Measurements from ENCODE around the gene ATXN7L3.

DNA sequence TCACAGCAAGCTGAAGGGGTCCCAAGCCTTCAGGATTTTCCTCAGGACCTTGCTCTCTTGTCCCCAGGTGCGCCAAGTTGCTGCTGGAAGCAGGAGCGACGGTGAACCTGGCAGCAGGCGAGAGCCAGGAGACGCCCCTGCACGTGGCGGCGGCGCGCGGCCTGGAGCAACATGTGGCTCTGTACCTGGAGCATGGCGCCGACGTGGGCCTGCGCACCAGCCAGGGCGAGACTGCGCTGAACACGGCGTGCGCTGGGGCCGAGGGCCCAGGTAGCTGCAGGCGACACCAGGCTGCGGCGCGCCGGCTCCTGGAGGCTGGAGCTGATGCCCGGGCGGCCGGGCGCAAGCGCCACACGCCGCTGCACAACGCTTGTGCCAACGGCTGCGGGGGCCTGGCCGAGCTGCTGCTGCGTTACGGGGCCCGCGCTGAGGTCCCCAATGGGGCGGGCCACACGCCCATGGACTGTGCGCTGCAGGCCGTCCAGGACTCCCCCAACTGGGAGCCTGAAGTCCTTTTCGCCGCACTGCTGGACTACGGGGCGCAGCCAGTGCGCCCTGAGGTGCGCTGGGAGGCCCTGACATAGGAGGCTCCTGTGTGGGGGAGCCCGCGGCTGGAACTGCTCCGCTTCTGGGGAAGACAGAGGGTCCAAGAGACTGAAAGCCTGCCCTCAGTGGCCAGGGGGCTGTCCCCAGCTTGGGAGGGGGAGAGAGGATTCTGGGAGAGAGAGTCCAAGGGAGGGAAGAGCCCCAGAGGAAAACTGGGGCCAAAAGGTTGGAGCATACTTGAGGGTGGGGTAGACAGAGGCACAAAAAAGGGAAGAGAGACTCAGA lies 22.8 kb downstream of the ATXN7L3 start:
- TF ChIP-seq POLR2A (IDR thresholded peaks at IDR 0.05; ENCODE audit: low read depth, low read length) (no peak), CTCF (IDR thresholded peaks at IDR 0.05; ENCODE audit: extremely low read depth in 1 of 2, insufficient read depth in 1 of 2, low read depth in 1 of 2, low read length in 2 of 2) (no peak), MYC (IDR thresholded peaks at IDR 0.05; ENCODE audit: low read depth, low read length) (no peak)

All from endothelial cell of umbilical vein (primary cell).